KMS-11 (cell line): ENCODE results near the gene GREM2.

Experiments used
- H2AFZ ChIP-seq: fragments of 200-600 bp; sonication (generic); 2 replicates; pipeline ENCODE4 v1.6.1; 2016; ENCODE audit warnings: antibody characterized with exemption, mixed run types, low read depth
- H3K27ac ChIP-seq: fragments of 200-600 bp; sonication (generic); 2 replicates; pipeline ENCODE4 v1.6.1; 2016; ENCODE audit warnings: mild to moderate bottlenecking, mixed run types
- H3K27me3 ChIP-seq: fragments of 200-600 bp; sonication (generic); 2 replicates; pipeline ENCODE4 v1.6.1; 2017; ENCODE audit warnings: mild to moderate bottlenecking, low read depth, mixed run types, moderate library complexity; ENCODE audit not compliant: insufficient read depth
- H3K36me3 ChIP-seq: fragments of 200-600 bp; sonication (generic); 2 replicates; pipeline ENCODE4 v1.6.1; 2017; ENCODE audit warnings: mild to moderate bottlenecking, mixed run types; ENCODE audit not compliant: insufficient read depth
- H3K4me1 ChIP-seq: fragments of 200-600 bp; sonication (generic); 2 replicates; pipeline ENCODE4 v1.6.1; 2016; ENCODE audit warnings: mild to moderate bottlenecking, low read depth, mixed run types; ENCODE audit not compliant: poor library complexity, severe bottlenecking
- H3K4me2 ChIP-seq: fragments of 200-600 bp; sonication (generic); 2 replicates; pipeline ENCODE4 v1.7.0; 2016; ENCODE audit warnings: mild to moderate bottlenecking, mixed run types
- H3K4me3 ChIP-seq: fragments of 200-600 bp; sonication (generic); IDR thresholded peaks from 2 replicates; pipeline ENCODE4 v1.6.1; 2017; ENCODE audit warnings: low read depth, low read length, mixed read lengths; ENCODE audit not compliant: insufficient read depth
- H3K79me2 ChIP-seq: fragments of 200-600 bp; sonication (generic); 2 replicates; pipeline ENCODE4 v1.6.1; 2016; ENCODE audit warnings: low read depth, mixed run types; ENCODE audit not compliant: insufficient read depth
- H3K9ac ChIP-seq: fragments of 200-600 bp; sonication (generic); 2 replicates; pipeline ENCODE4 v1.6.1; 2016; ENCODE audit warnings: mild to moderate bottlenecking, mixed run types
- H4K20me1 ChIP-seq: fragments of 200-600 bp; sonication (generic); 2 replicates; pipeline ENCODE4 v1.6.1; 2016; ENCODE audit warnings: mild to moderate bottlenecking, mixed run types; ENCODE audit not compliant: insufficient read depth
- CTCF ChIP-seq: fragments of 200-600 bp; sonication (generic); conservative IDR thresholded peaks from 2 replicates; pipeline ENCODE4 v1.6.1; 2017; ENCODE audit warnings: low read depth, mild to moderate bottlenecking, antibody characterized with exemption, low read length, moderate library complexity, mixed read lengths

The GREM2 gene

GRCh38 chr1:240478536-240478935 lies 133.4 kb downstream of the GREM2 start:
- Histone ChIP-seq H3K27ac (no peak overlapping the region), H3K36me3 (no peaks in the 10 kb centered on the region), H3K27me3 (no peaks in the 10 kb centered on the region), H3K4me3 (no peak overlapping the region), H3K9ac (no peak overlapping the region), H4K20me1 (no peaks in the 10 kb centered on the region), H3K79me2 (no peaks in the 10 kb centered on the region), H2AFZ (no peak overlapping the region), H3K4me2 (no peak overlapping the region), H3K4me1 (peaks cover 15% of the 10 kb centered on the region)
- TF ChIP-seq CTCF: no peak

GRCh38 chr1:240475832-240476231 lies 136.1 kb downstream of the GREM2 start:
- no peak overlapping the region for H2AFZ ChIP-seq
- H3K36me3 ChIP-seq: no peaks in the 10 kb centered on the region
- H3K4me2 ChIP-seq: no peak overlapping the region
- H3K9ac ChIP-seq: no peak overlapping the region
- H3K4me3 ChIP-seq: no peak overlapping the region
- H3K4me1 ChIP-seq: peaks cover 19% of the 10 kb centered on the region
- TF ChIP-seq CTCF: no peak
- no peaks in the 10 kb centered on the region for H3K27me3 ChIP-seq
- no peak overlapping the region for H3K27ac ChIP-seq
- H4K20me1 ChIP-seq: no peaks in the 10 kb centered on the region
- H3K79me2 ChIP-seq: no peaks in the 10 kb centered on the region

- Histone ChIP-seq H3K27ac (no peak overlapping the region), H3K36me3 (no peaks in the 10 kb centered on the region), H3K4me2 (peak overlapping the region; percentile 44), H2AFZ (no peak overlapping the region), H3K9ac (no peak overlapping the region), H3K27me3 (no peaks in the 10 kb centered on the region), H3K4me3 (no peak overlapping the region), H4K20me1 (no peaks in the 10 kb centered on the region), H3K4me1 (peaks cover 19% of the 10 kb centered on the region), H3K79me2 (no peaks in the 10 kb centered on the region)
- no peak for TF ChIP-seq CTCF
These were observed 137.8 kb downstream of the GREM2 start for GRCh38 chr1:240474133-240474614.

- TF ChIP-seq CTCF: no peak
- H4K20me1 ChIP-seq: no peaks in the 10 kb centered on the region
- no peaks in the 10 kb centered on the region for H3K36me3 ChIP-seq
- no peaks in the 10 kb centered on the region for H3K27me3 ChIP-seq
- no peak overlapping the region for H3K4me3 ChIP-seq
- no peak overlapping the region for H3K9ac ChIP-seq
- H3K79me2 ChIP-seq: no peaks in the 10 kb centered on the region
- no peak overlapping the region for H2AFZ ChIP-seq
- peaks cover 36% of the 10 kb centered on the region for H3K4me1 ChIP-seq
- no peak overlapping the region for H3K4me2 ChIP-seq
- H3K27ac ChIP-seq: no peak overlapping the region
These were observed 143.3 kb downstream of the GREM2 start for GRCh38 chr1:240468656-240469055.
